ENCODE results near the gene INO80B.

GRCh38 chr2:74462054-74462785 is 7.3 kb downstream of the INO80B start:
- TF ChIP-seq CTCF (IDR thresholded peaks at IDR 0.05) (no peak), POLR2A (IDR thresholded peaks at IDR 0.05) (no peak)
